HepG2 (cell line): Measurements from ENCODE around the gene OTUD7B. TPM values are rescaled to one million over a fixed set of nuclear protein-coding genes. Genes with fewer than 3 reads are reported as not detected.
A peak's percentile ranks its signal among the peaks of the same experiment; 100 is the strongest.

Experiments
- ATAC-seq: fragments of 200-7000 bp; cut with Tn5 transposase; 3 replicates; pipeline ENCODE4 v1.9.1; 2020; ENCODE audit warnings: mild to moderate bottlenecking, moderate library complexity
- BruUV-seq: library from RNA; stranded (reverse); fragments of 400-500 nt; replicated peaks from 2 replicates; lab custom pipeline; 2021; lab: Mats Ljungman, UMichigan
- CTCF ChIA-PET: fragments of 300-600 bp; formaldehyde crosslinking; extraction: SDS; loops from one replicate; lab custom pipeline; 2021; ENCODE audit warnings: low total read pairs, inconsistent platforms, low intra/inter-chr PET ratio; lab: Yijun Ruan, JAX
- POLR2A ChIA-PET: fragments of 350-600 bp; sonication (Branson Sonifier 250); formaldehyde crosslinking; loops from one replicate; lab custom pipeline; 2020; ENCODE audit warnings: antibody characterized with exemption, inconsistent platforms; lab: Yijun Ruan, JAX
- DNase-seq: peaks from one replicate; pipeline ENCODE4 v3.0.0-alpha.2; 2015; ENCODE audit warnings: low spot score
- FAIRE-seq: peaks from 3 replicates; lab custom pipeline; 2011; peaks lifted over from hg19 to GRCh38; lab: Jason Lieb, UNC
- H2AFZ ChIP-seq: one replicate; pipeline ENCODE4 v1.6.1; 2011; ENCODE audit warnings: low read length, inconsistent platforms
- H3K27ac ChIP-seq: fragments of 300-600 bp; 3 replicates; pipeline ENCODE4 v1.8.0; 2011; ENCODE audit warnings: mixed run types, mild to moderate bottlenecking, mixed read lengths, low read length, inconsistent platforms; ENCODE audit not compliant: insufficient read depth; ENCODE audit errors: extremely low read length
- H3K27me3 ChIP-seq, 2 experiments: fragments of 200-600 bp in 1 of 2; 2 replicates in 1 of 2; 3 replicates in 1 of 2; pipeline versions ENCODE4 v1.6.0 to v1.8.0; 2011; ENCODE audit warnings: low read length in 2 of 2, mild to moderate bottlenecking in 2 of 2, moderate library complexity in 2 of 2, inconsistent platforms in 1 of 2; ENCODE audit not compliant: insufficient read depth in 2 of 2, control insufficient read depth in 1 of 2
- H3K36me3 ChIP-seq, 2 experiments: fragments of 200-600 bp in 1 of 2; replicated peaks in 1 of 2; 2 replicates in 1 of 2; 3 replicates in 1 of 2; pipeline versions ENCODE4 v1.5.1 to v1.8.0; 2011; ENCODE audit warnings: low read length in 2 of 2, inconsistent platforms in 1 of 2; ENCODE audit not compliant: insufficient read depth in 2 of 2, control insufficient read depth in 1 of 2
- H3K4me1 ChIP-seq: 2 replicates; pipeline ENCODE4 v1.5.1; 2012; ENCODE audit warnings: low read length, inconsistent platforms; ENCODE audit not compliant: insufficient read depth
- H3K4me2 ChIP-seq: 2 replicates; pipeline ENCODE4 v1.6.0; 2011; ENCODE audit warnings: low read depth, low read length, inconsistent platforms
- H3K4me3 ChIP-seq, 3 experiments: fragments of 200-600 bp in 1 of 3; sonication (generic), shearing (Covaris generic) in 1 of 3; replicated peaks in 1 of 3; 2 replicates each; pipeline ENCODE4 v1.5.1; 2011 to 2016; ENCODE audit warnings: low read length in 3 of 3, inconsistent platforms in 2 of 3, low read depth in 2 of 3, mild to moderate bottlenecking in 2 of 3, control low read depth in 1 of 3, mixed read lengths in 1 of 3; ENCODE audit not compliant: insufficient read depth in 1 of 3
- H3K79me2 ChIP-seq: one replicate; pipeline ENCODE4 v1.6.1; 2011; ENCODE audit warnings: low read length, inconsistent platforms; ENCODE audit not compliant: insufficient read depth
- H3K9ac ChIP-seq: 2 replicates; pipeline ENCODE4 v1.6.0; 2011; ENCODE audit warnings: mild to moderate bottlenecking, low read depth, low read length, inconsistent platforms; ENCODE audit not compliant: insufficient read depth
- H3K9me3 ChIP-seq: 2 replicates; pipeline ENCODE4 v1.5.1; 2012; ENCODE audit warnings: mild to moderate bottlenecking, low read length
- H4K20me1 ChIP-seq: 2 replicates; pipeline ENCODE4 v1.6.0; 2011; ENCODE audit warnings: inconsistent platforms, mild to moderate bottlenecking, low read length, moderate library complexity; ENCODE audit not compliant: insufficient read depth
- EHMT2 ChIP-seq: fragments of 200-600 bp; sonication (generic); IDR thresholded peaks from 2 replicates; pipeline ENCODE4 v1.7.0; 2017; ENCODE audit warnings: antibody characterized with exemption, low read depth, low read length, borderline replicate concordance
- FOXK2 ChIP-seq: fragments of 450-650 bp; IDR thresholded peaks from 2 replicates; pipeline ENCODE4 v1.6.1; 2016
- MEIS2 ChIP-seq: sonication (generic); formaldehyde crosslinking; IDR thresholded peaks from 2 replicates; pipeline ENCODE4 v1.9.0; 2021; ENCODE audit warnings: mild to moderate bottlenecking, missing genetic modification reagents
- PHF8 ChIP-seq: sonication (generic); formaldehyde crosslinking; IDR thresholded peaks from 2 replicates; pipeline ENCODE4 v1.5.0; 2020; ENCODE audit warnings: missing genetic modification reagents
- RFX1 ChIP-seq: fragments of 450-650 bp; IDR thresholded peaks from 2 replicates; pipeline ENCODE4 v1.6.1; 2017
- ZNF576 ChIP-seq: sonication (generic); formaldehyde crosslinking; IDR thresholded peaks from 2 replicates; pipeline ENCODE4 v1.4.0; 2020; ENCODE audit warnings: mild to moderate bottlenecking, missing genetic modification reagents
- ZNF777 ChIP-seq: sonication (generic); formaldehyde crosslinking; IDR thresholded peaks from 2 replicates; pipeline ENCODE4 v1.4.0; 2020; ENCODE audit warnings: missing genetic modification reagents
- WGBS: methylation state at CpG from one replicate; pipeline ENCODE4 v1.1.6; 2017; ENCODE audit warnings: low lambda C conversion rate; 5-methylcytosine and 5-hydroxymethylcytosine counted together
- in situ Hi-C: cut with HindIII; loops from 2 replicates; pipeline ENCODE4 v1.10.0; 2017; ENCODE audit warnings: low pct_unique_long_range_greater_than_20kb; ENCODE audit not compliant: extremely low pct_ligation_motif_present
- intact Hi-C: fragments of 100-400 bp; cut with micrococcal nuclease; formaldehyde crosslinking; loops from one replicate; pipeline ENCODE4 v1.10.0; 2022; ENCODE audit not compliant: unreplicated experiment
- polyA plus RNA-seq, 8 experiments: library from polyadenylated mRNA; depleted of rRNA in 3 of 8; stranded (reverse) in 7 of 8; unstranded in 1 of 8; fragments of >200 nt; fragmentation: Illumina TruSeq in 4 of 8; extraction: Trizol in 4 of 8; gene quantifications; 2 replicates each; pipeline versions ENCODE4 v1.2.1 to v1.2.3, GENCODE V29; 2011 to 2016; ENCODE audit warnings: low read depth in 4 of 8, missing spikeins in 1 of 8, mixed read lengths in 1 of 8; ENCODE audit not compliant: insufficient read depth in 1 of 8
- total RNA-seq, 5 experiments: library from RNA; depleted of rRNA; stranded (reverse); fragments of >200 nt; fragmentation: Illumina TruSeq; extraction: Trizol; gene quantifications; 2 replicates each; pipeline ENCODE4 v1.2.3, GENCODE V29; 2016; ENCODE audit warnings: low read depth in 1 of 5
- TF ChIP-seq, protein P1 (sequence below): sonication (generic); formaldehyde crosslinking; IDR thresholded peaks from 2 replicates; pipeline ENCODE4 v1.5.0; 2020; ENCODE audit warnings: missing genetic modification reagents, mild to moderate bottlenecking, borderline replicate concordance

Gene OTUD7B
- total and polyA plus RNA-seq, 2 of the 13 experiments (the other 11 are each of a cell fraction or from before 2014, with no cell fraction given), result 5.1 to 11.2 TPM

- WGBS, result 87% methylated on average over 2 of the region's 2 CpGs
- Histone ChIP-seq H2AFZ (no peak overlapping the region), H3K27me3 (no peaks in the 10 kb centered on the region; a peak in 1 of 5 replicates), H3K9ac (no peak overlapping the region), H4K20me1 (0 out of 2 replicates have a peak, but pooled peaks cover 3% of the 10 kb centered on the region), H3K4me3 (no peak overlapping the region), H3K36me3 (peaks cover 2 to 16% of the 10 kb centered on the region in 2 experiments; a peak in 3 of 5 replicates), H3K27ac (no peak overlapping the region), H3K4me1 (peaks cover 30% of the 10 kb centered on the region), H3K4me2 (no peak overlapping the region), H3K79me2 (peaks cover 17% of the 10 kb centered on the region), H3K9me3 (no peaks in the 10 kb centered on the region)
- TF ChIP-seq MEIS2 (CRISPR knock-in tag) (no peak), PHF8 (no peak), RFX1 (no peak), ZNF576 (CRISPR knock-in tag) (no peak), EHMT2 (no peak)
- TF ChIP-seq, protein P1, sequence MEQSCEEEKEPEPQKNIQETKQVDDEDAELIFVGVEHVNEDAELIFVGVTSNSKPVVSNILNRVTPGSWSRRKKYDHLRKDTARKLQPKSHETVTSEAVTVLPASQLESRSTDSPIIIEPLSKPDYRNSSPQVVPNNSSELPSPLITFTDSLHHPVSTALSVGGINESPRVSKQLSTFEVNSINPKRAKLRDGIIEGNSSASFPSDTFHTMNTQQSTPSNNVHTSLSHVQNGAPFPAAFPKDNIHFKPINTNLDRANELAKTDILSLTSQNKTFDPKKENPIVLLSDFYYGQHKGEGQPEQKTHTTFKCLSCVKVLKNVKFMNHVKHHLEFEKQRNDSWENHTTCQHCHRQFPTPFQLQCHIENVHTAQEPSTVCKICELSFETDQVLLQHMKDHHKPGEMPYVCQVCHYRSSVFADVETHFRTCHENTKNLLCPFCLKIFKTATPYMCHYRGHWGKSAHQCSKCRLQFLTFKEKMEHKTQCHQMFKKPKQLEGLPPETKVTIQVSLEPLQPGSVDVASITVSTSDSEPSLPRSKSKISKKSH, result no peak
- intact Hi-C loops, result no loop called here
- DNase-seq (no peak), FAIRE-seq (no peak), ATAC-seq (no peak)
- BruUV-seq, result no TSS peak
- ChIA-PET CTCF (no interaction called here), POLR2A (interaction anchor here (2.2 kb wide), 1 partner anchor 43 kb away, joined by 27 read pairs; a partner anchor contains a TSS)
- in situ Hi-C loops, result no loop called here
Observed at GRCh38 chr1:149929856-149930255, 80.7 kb downstream of the OTUD7B start.

DNA sequence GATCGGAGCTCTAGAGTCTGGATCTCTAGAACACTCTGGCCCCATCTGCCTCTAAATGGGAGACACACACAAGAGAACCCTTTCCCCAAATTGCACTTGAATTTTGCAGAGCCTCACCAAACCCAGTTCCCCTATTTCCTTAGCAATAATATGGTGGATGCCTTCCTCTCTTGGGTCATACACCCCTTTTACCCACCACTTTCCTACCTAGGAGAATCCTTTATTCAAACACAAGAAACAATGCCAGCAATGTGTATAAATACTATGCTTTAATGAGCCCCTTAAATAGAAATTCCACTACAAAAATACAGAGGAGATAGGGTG is 82.2 kb downstream of the OTUD7B start:
- POLR2A ChIA-PET, result interaction anchor here (0.7 to 2.3 kb wide), 9 partner anchors 8 to 258 kb away, joined by 3 to 27 read pairs (median 4); partner anchors contain the start of genes MTMR11, OTUD7B and SV2A
- Histone ChIP-seq H2AFZ (no peak overlapping the region), H3K36me3 (peaks cover 11 to 31% of the 10 kb centered on the region in 2 experiments; a peak in 4 of 5 replicates), H3K4me2 (peak overlapping the region; percentile 82), H3K4me1 (peaks cover 30% of the 10 kb centered on the region), H3K27me3 (no peaks in the 10 kb centered on the region; a peak in 1 of 5 replicates), H3K9me3 (no peaks in the 10 kb centered on the region), H3K79me2 (peaks cover 17% of the 10 kb centered on the region), H4K20me1 (0 out of 2 replicates have a peak, but pooled peaks cover 3% of the 10 kb centered on the region), H3K9ac (peak overlapping the region; percentile 85), H3K4me3 (peak overlapping the region; percentile 90 to 99 (median 92)), H3K27ac (peak overlapping the region; percentile 88)
- in situ Hi-C loops, result no loop called here
- CTCF ChIA-PET, result no interaction called here
- no peak for FAIRE-seq
- no peak for DNase-seq
- intact Hi-C loops, result no loop called here
- BruUV-seq, result no TSS peak
- WGBS, result 29% methylated on average over 1 of the region's 1 CpG
- no peak for ATAC-seq
- TF ChIP-seq, protein P1, result no peak
- TF ChIP-seq FOXK2, result no peak
- peak; percentile 3; the same call in 1 of the 2 replicates for TF ChIP-seq ZNF777
